ENCODE data around the gene ZNF777. TPM values are rescaled to one million over a fixed set of nuclear protein-coding genes. Genes with fewer than 3 reads are reported as not detected.

ZNF777 gene
- total RNA-seq, 1 experiment from 2014 or later, result 5.7 TPM

Other genes starting within 250 kb of the ZNF777 start
- gene ZNF212, start 221.4 kb downstream of the ZNF777 start, total RNA-seq (2014; rRNA removed; shearing (Covaris generic); ENCODE audit: low replicate concordance), result 3.5 and 14.6 TPM in 2 replicates
- 24.3 and 50.0 TPM in 2 replicates for gene ZNF783, start 198.9 kb downstream of the ZNF777 start, total RNA-seq (2014; rRNA removed; shearing (Covaris generic); ENCODE audit: low replicate concordance)
- gene ZNF746, start 36.7 kb upstream of the ZNF777 start, total RNA-seq (2014; rRNA removed; shearing (Covaris generic); ENCODE audit: low replicate concordance), result 12.0 and 25.6 TPM in 2 replicates

Data from Karpas-422 (cell line).